PFSK-1 (cell line): Measurements from ENCODE around the gene UNC5B.

Source experiments
- FOXP2 ChIP-seq: optimal IDR thresholded peaks from 2 replicates; pipeline ENCODE3; 2011; ENCODE audit warnings: borderline replicate concordance, control low read depth, inconsistent platforms; ENCODE audit not compliant: insufficient read depth; ENCODE audit errors: extremely low read length, extremely low read depth
- POLR2AphosphoS5 ChIP-seq: IDR thresholded peaks from 2 replicates; pipeline ENCODE4 v1.6.1; 2012; ENCODE audit warnings: low read depth, mild to moderate bottlenecking, control low read depth, low read length, moderate library complexity
- REST ChIP-seq, 2 experiments: IDR thresholded peaks; 2 replicates each; pipeline versions ENCODE4 v1.6.1 to v1.8.0; 2011 to 2012; ENCODE audit warnings: low read depth in 2 of 2, low read length in 2 of 2, control low read depth in 1 of 2, inconsistent platforms in 1 of 2, mild to moderate bottlenecking in 1 of 2, moderate library complexity in 1 of 2; ENCODE audit not compliant: insufficient read depth in 1 of 2
- SIN3A ChIP-seq: IDR thresholded peaks from 2 replicates; pipeline ENCODE4 v1.6.1; 2012; ENCODE audit warnings: mild to moderate bottlenecking, low read length, moderate library complexity, borderline replicate concordance; ENCODE audit not compliant: insufficient read depth
- TAF1 ChIP-seq: IDR thresholded peaks from 2 replicates; pipeline ENCODE4 v1.6.1; 2012; ENCODE audit warnings: low read length, control low read depth, borderline replicate concordance; ENCODE audit not compliant: insufficient read depth

The UNC5B gene

GRCh38 chr10:71250842-71251241, 38.5 kb downstream of the UNC5B start:
- TF ChIP-seq REST (IDR thresholded peaks at IDR 0.05; ENCODE audit: insufficient read depth in 1 of 2, low read depth in 2 of 2, low read length in 2 of 2) = no peak
- TF ChIP-seq POLR2AphosphoS5 = no peak
- TF ChIP-seq SIN3A = no peak
- TF ChIP-seq TAF1 = no peak
- no peak for TF ChIP-seq FOXP2

- TF ChIP-seq FOXP2 = no peak
- TF ChIP-seq REST (IDR thresholded peaks at IDR 0.05; ENCODE audit: insufficient read depth in 1 of 2, low read depth in 2 of 2, low read length in 2 of 2) = no peak
- no peak for TF ChIP-seq POLR2AphosphoS5
Observed at GRCh38 chr10:71251319-71251718, 38.9 kb downstream of the UNC5B start.

- TF ChIP-seq FOXP2 (no peak), TAF1 (no peak), REST (IDR thresholded peaks at IDR 0.05; ENCODE audit: insufficient read depth in 1 of 2, low read depth in 2 of 2, low read length in 2 of 2) (no peak), SIN3A (no peak)
Observed at GRCh38 chr10:71252220-71252619, 39.9 kb downstream of the UNC5B start.

GRCh38 chr10:71253981-71254818, 41.8 kb downstream of the UNC5B start:
- TF ChIP-seq FOXP2 (no peak), REST (IDR thresholded peaks at IDR 0.05; ENCODE audit: insufficient read depth in 1 of 2, low read depth in 2 of 2, low read length in 2 of 2) (no peak), TAF1 (no peak), SIN3A (no peak), POLR2AphosphoS5 (no peak)
